H9 (cell line): ENCODE measurements around the gene TTC28. TPM values are rescaled to one million over a fixed set of nuclear protein-coding genes. Genes with fewer than 3 reads are reported as not detected.

Experiments used
- DNase-seq: peaks from one replicate; pipeline ENCODE4 v3.0.0-alpha.2; 2017
- H2AFZ ChIP-seq: one replicate; pipeline ENCODE4 v1.6.1; 2013; ENCODE audit warnings: mild to moderate bottlenecking, low read length, control low read depth, moderate library complexity
- H2AK5ac ChIP-seq: 2 replicates; pipeline ENCODE4 v1.6.1; 2013; ENCODE audit warnings: low read length, control low read depth, mixed read lengths; ENCODE audit not compliant: insufficient read length
- H2BK120ac ChIP-seq: one replicate; pipeline ENCODE4 v1.6.1; 2013; ENCODE audit warnings: low read depth, mild to moderate bottlenecking, low read length, control low read depth, inconsistent platforms; ENCODE audit not compliant: poor library complexity, severe bottlenecking
- H2BK12ac ChIP-seq: 2 replicates; pipeline ENCODE4 v1.6.1; 2013; ENCODE audit warnings: low read length, control low read depth, mixed read lengths, low read depth; ENCODE audit not compliant: insufficient read length
- H2BK15ac ChIP-seq: 2 replicates; pipeline ENCODE4 v1.6.1; 2013; ENCODE audit warnings: low read depth, low read length, control low read depth
- H2BK20ac ChIP-seq: one replicate; pipeline ENCODE4 v1.6.1; 2013; ENCODE audit warnings: low read depth, mild to moderate bottlenecking, low read length, control low read depth, inconsistent platforms; ENCODE audit not compliant: poor library complexity, severe bottlenecking
- H2BK5ac ChIP-seq: 2 replicates; pipeline ENCODE4 v1.6.1; 2013; ENCODE audit warnings: low read length, control low read depth, mixed read lengths; ENCODE audit not compliant: insufficient read length
- H3K14ac ChIP-seq: 2 replicates; pipeline ENCODE4 v1.6.1; 2013; ENCODE audit warnings: low read length, control low read depth; ENCODE audit not compliant: insufficient read depth
- H3K18ac ChIP-seq: 2 replicates; pipeline ENCODE4 v1.6.1; 2013; ENCODE audit warnings: low read depth, mild to moderate bottlenecking, mixed read lengths, low read length, control low read depth; ENCODE audit not compliant: insufficient read length
- H3K23ac ChIP-seq: 2 replicates; pipeline ENCODE4 v1.6.1; 2013; ENCODE audit warnings: low read length, control low read depth, mixed read lengths, low read depth; ENCODE audit not compliant: insufficient read length
- H3K23me2 ChIP-seq: 2 replicates; pipeline ENCODE4 v1.6.1; 2013; ENCODE audit warnings: low read depth, mild to moderate bottlenecking, mixed read lengths, low read length, control low read depth; ENCODE audit not compliant: insufficient read length, poor library complexity, severe bottlenecking
- H3K27ac ChIP-seq: 2 replicates; pipeline ENCODE4 v1.5.1; 2013; ENCODE audit warnings: low read length, control low read depth, mixed read lengths, low read depth; ENCODE audit not compliant: insufficient read length
- H3K27me3 ChIP-seq: 2 replicates; pipeline ENCODE4 v1.6.1; 2013; ENCODE audit warnings: low read length, control low read depth, inconsistent platforms; ENCODE audit not compliant: insufficient read depth
- H3K4ac ChIP-seq: 2 replicates; pipeline ENCODE4 v1.6.1; 2013; ENCODE audit warnings: low read depth, mild to moderate bottlenecking, control low read depth, inconsistent platforms, low read length, moderate library complexity
- H3K4me1 ChIP-seq: 2 replicates; pipeline ENCODE4 v1.6.1; 2013; ENCODE audit warnings: low read length, control low read depth, inconsistent platforms; ENCODE audit not compliant: insufficient read depth
- H3K4me2 ChIP-seq: 2 replicates; pipeline ENCODE4 v1.6.1; 2013; ENCODE audit warnings: low read length, control low read depth, mixed read lengths; ENCODE audit not compliant: insufficient read length, insufficient read depth
- H3K56ac ChIP-seq: 2 replicates; pipeline ENCODE4 v1.6.1; 2013; ENCODE audit warnings: low read depth, mild to moderate bottlenecking, mixed read lengths, low read length, control low read depth; ENCODE audit not compliant: insufficient read length
- H3K79me1 ChIP-seq: 2 replicates; pipeline ENCODE4 v1.6.1; 2013; ENCODE audit warnings: low read depth, mild to moderate bottlenecking, moderate library complexity, low read length, control low read depth, inconsistent platforms; ENCODE audit not compliant: insufficient read depth, poor library complexity, severe bottlenecking
- H3K79me2 ChIP-seq: 2 replicates; pipeline ENCODE4 v1.6.1; 2013; ENCODE audit warnings: low read length, control low read depth, inconsistent platforms; ENCODE audit not compliant: insufficient read depth
- H3K9ac ChIP-seq: 2 replicates; pipeline ENCODE4 v1.6.1; 2013; ENCODE audit warnings: low read length, control low read depth, mixed read lengths; ENCODE audit not compliant: insufficient read length; ENCODE audit errors: extremely low read depth
- H3K9me3 ChIP-seq: one replicate; pipeline ENCODE4 v1.6.1; 2013; ENCODE audit warnings: low read depth, low read length, inconsistent platforms; ENCODE audit not compliant: control insufficient read depth
- H3T11ph ChIP-seq: one replicate; pipeline ENCODE4 v1.6.1; 2013; ENCODE audit warnings: mild to moderate bottlenecking, low read length, control low read depth, inconsistent platforms
- H4K20me1 ChIP-seq: one replicate; pipeline ENCODE4 v1.6.1; 2013; ENCODE audit not compliant: control insufficient read depth, insufficient read length, insufficient read depth
- H4K5ac ChIP-seq: 2 replicates; pipeline ENCODE4 v1.6.1; 2013; ENCODE audit warnings: low read depth, mild to moderate bottlenecking, mixed read lengths, low read length, control low read depth; ENCODE audit not compliant: insufficient read length
- H4K8ac ChIP-seq: replicated peaks from 2 replicates; pipeline ENCODE4 v1.6.1; 2013; ENCODE audit warnings: low read length, control low read depth, mixed read lengths, low read depth; ENCODE audit not compliant: insufficient read length
- H4K91ac ChIP-seq: 2 replicates; pipeline ENCODE4 v1.6.1; 2013; ENCODE audit warnings: low read depth, mild to moderate bottlenecking, moderate library complexity, mixed read lengths, low read length, control low read depth; ENCODE audit not compliant: insufficient read length
- H3K27ac Mint-ChIP-seq, 3 experiments: 2 replicates in 2 of 3; 3 replicates in 1 of 3; pipeline ENCODE4 v1.8.0; 2020 to 2021; ENCODE audit warnings: mixed read lengths in 3 of 3, mild to moderate bottlenecking in 1 of 3, moderate library complexity in 1 of 3
- H3K27me3 Mint-ChIP-seq: 2 replicates; pipeline ENCODE4 v1.8.0; 2021; ENCODE audit warnings: low read depth, mild to moderate bottlenecking, moderate library complexity, mixed read lengths
- H3K36me3 Mint-ChIP-seq, 3 experiments: 2 replicates in 2 of 3; 3 replicates in 1 of 3; pipeline ENCODE4 v1.8.0; 2020 to 2021; ENCODE audit warnings: low read depth in 3 of 3, mixed read lengths in 3 of 3; ENCODE audit not compliant: insufficient read depth in 1 of 3
- H3K4me1 Mint-ChIP-seq, 2 experiments: 2 replicates each; pipeline ENCODE4 v1.8.0; 2020; ENCODE audit warnings: mixed read lengths in 2 of 2
- H3K4me3 Mint-ChIP-seq, 2 experiments: 2 replicates in 1 of 2; 3 replicates in 1 of 2; pipeline ENCODE4 v1.8.0; 2020 to 2021; ENCODE audit warnings: mild to moderate bottlenecking in 2 of 2, mixed read lengths in 2 of 2, moderate library complexity in 1 of 2
- H3K9me3 Mint-ChIP-seq, 2 experiments: 2 replicates in 1 of 2; 3 replicates in 1 of 2; pipeline ENCODE4 v1.8.0; 2020; ENCODE audit warnings: mild to moderate bottlenecking in 2 of 2, mixed read lengths in 2 of 2, moderate library complexity in 1 of 2
- WGBS: extraction: QIAGEN DNeasy Blood & Tissue Kit; methylation state at CpG from one replicate; pipeline ENCODE4 v1.1.7; 2013; ENCODE audit warnings: missing lambda C conversion rate, low lambda C conversion rate, mixed read lengths; ENCODE audit not compliant: insufficient read length; ENCODE audit errors: extremely low coverage; 5-methylcytosine and 5-hydroxymethylcytosine counted together
- total RNA-seq: library from RNA; stranded (reverse); gene quantifications from 2 replicates; pipeline ENCODE4 v1.2.1, GENCODE V29; 2021
- TF ChIP-seq, protein P1 (sequence below): fragments of 200-600 bp; sonication (generic); conservative IDR thresholded peaks from 3 replicates; pipeline ENCODE4 v1.8.0; 2021; ENCODE audit warnings: antibody characterized with exemption, mild to moderate bottlenecking

Gene TTC28
- total RNA-seq, 1 experiment from 2014 or later, result 13.6 TPM

DNA sequence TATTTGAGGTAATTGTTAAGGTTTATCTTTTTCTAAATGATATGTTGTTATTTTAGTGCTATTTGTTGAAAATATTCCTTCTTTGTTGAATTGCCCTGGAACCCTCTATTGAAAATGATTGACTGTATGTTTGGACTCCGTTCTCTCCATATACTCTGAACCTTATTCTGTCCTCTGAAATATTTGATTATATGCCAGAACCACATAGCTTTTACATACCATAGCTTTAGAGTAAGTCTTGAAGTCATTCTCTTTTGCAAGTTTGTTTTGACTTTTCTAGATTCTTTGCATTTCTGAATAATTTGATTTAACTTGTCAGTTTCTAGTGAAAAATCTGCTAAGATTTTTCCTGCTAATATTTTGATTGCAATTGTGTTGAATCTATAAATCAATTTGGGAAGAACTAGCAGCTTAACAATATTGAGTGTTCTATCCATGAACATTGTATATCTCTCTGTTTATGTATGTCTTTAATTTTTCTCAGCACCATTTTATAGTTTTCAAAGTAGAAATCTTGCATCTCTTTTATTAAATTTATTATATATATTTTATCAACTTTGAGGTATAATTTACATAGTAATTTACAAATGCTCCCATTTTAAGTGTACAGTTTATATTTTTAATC, 708.9 kb downstream of the TTC28 start:
- Histone ChIP-seq H3K14ac (no peak overlapping the region), H3K18ac (no peak overlapping the region), H2BK120ac (no peak overlapping the region), H3K9ac (no peak overlapping the region), H2AK5ac (no peak overlapping the region), H3K27me3 (no peaks in the 10 kb centered on the region), H3K79me1 (no peaks in the 10 kb centered on the region), H3K27ac (no peak overlapping the region), H4K5ac (no peak overlapping the region), H2BK15ac (no peak overlapping the region), H4K91ac (no peak overlapping the region), H3K4me2 (no peak overlapping the region), H3T11ph (no peak overlapping the region), H2BK5ac (no peak overlapping the region), H3K4me1 (no peaks in the 10 kb centered on the region; the same call in 1 of the 2 replicates), H2BK12ac (no peak overlapping the region), H3K79me2 (no peaks in the 10 kb centered on the region), H2AFZ (no peak overlapping the region), H4K20me1 (no peaks in the 10 kb centered on the region), H3K23ac (no peak overlapping the region), H3K23me2 (no peaks in the 10 kb centered on the region), H2BK20ac (no peak overlapping the region), H4K8ac (no peak overlapping the region), H3K56ac (no peak overlapping the region), H3K4ac (no peak overlapping the region), H3K9me3 (no peaks in the 10 kb centered on the region)
- Mint-ChIP-seq H3K27ac (no peak overlapping the region), H3K9me3 (peaks cover 0 to 7% of the 10 kb centered on the region in 2 experiments; a peak in 2 of 5 replicates), H3K4me1 (peaks cover 16 to 18% of the 10 kb centered on the region in 2 experiments), H3K27me3 (no peaks in the 10 kb centered on the region), H3K4me3 (no peak overlapping the region), H3K36me3 (peaks cover 6 to 15% (median 9%) of the 10 kb centered on the region in 3 experiments; a peak in 5 of 7 replicates)
- no peak for DNase-seq
- TF ChIP-seq, protein P1, sequence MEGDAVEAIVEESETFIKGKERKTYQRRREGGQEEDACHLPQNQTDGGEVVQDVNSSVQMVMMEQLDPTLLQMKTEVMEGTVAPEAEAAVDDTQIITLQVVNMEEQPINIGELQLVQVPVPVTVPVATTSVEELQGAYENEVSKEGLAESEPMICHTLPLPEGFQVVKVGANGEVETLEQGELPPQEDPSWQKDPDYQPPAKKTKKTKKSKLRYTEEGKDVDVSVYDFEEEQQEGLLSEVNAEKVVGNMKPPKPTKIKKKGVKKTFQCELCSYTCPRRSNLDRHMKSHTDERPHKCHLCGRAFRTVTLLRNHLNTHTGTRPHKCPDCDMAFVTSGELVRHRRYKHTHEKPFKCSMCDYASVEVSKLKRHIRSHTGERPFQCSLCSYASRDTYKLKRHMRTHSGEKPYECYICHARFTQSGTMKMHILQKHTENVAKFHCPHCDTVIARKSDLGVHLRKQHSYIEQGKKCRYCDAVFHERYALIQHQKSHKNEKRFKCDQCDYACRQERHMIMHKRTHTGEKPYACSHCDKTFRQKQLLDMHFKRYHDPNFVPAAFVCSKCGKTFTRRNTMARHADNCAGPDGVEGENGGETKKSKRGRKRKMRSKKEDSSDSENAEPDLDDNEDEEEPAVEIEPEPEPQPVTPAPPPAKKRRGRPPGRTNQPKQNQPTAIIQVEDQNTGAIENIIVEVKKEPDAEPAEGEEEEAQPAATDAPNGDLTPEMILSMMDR, result no peak
- WGBS, result no CpG with 5 or more reads among the region's 1 CpG
